ENCODE measurements around the gene OR11H7. TPM values are rescaled to one million over a fixed set of nuclear protein-coding genes. Genes with fewer than 3 reads are reported as not detected.
"Not testable (repeated sequence)": the region's sequence is repeated elsewhere in the genome, so short reads cannot be mapped to it uniquely, and the experiment has no call there.

The OR11H7 gene
- total RNA-seq = not detected

GRCh38 chr14:20228681-20229080 is at the start of gene OR11H7:
TSS of gene OR11H7 (plus strand) at chr14:20228981.
- no peak within 1 kb of the TSS for H3K27ac Mint-ChIP-seq
- peaks cover 9% of the 10 kb centered on the region for H3K9me3 Mint-ChIP-seq
- no peaks in the 10 kb centered on the region for H3K4me1 Mint-ChIP-seq (ENCODE audit: low read depth)
- intact Hi-C loops (cut with micrococcal nuclease) = no loop called here
- peaks cover 3% of the 10 kb centered on the region for H3K27me3 Mint-ChIP-seq (ENCODE audit: low read depth)
- H3K36me3 Mint-ChIP-seq (ENCODE audit: low read depth) = no peaks in the 10 kb centered on the region
- no peak for DNase-seq
- CTCF ChIA-PET = no interaction called here
- no peak within 1 kb of the TSS for H3K4me3 Mint-ChIP-seq

GRCh38 chr14:20179218-20179617 is 49.6 kb upstream of the OR11H7 start:
- no peak overlapping the region for H3K4me3 Mint-ChIP-seq
- H3K27ac Mint-ChIP-seq = no peak overlapping the region

GRCh38 chr14:20179880-20180279 is 48.9 kb upstream of the OR11H7 start:
- CTCF ChIA-PET = no interaction called here
- H3K4me3 Mint-ChIP-seq = no peak overlapping the region
- H3K36me3 Mint-ChIP-seq (ENCODE audit: low read depth) = no peaks in the 10 kb centered on the region
- DNase-seq = no peak
- intact Hi-C loops (cut with micrococcal nuclease) = no loop called here
- peaks cover 3% of the 10 kb centered on the region for H3K27me3 Mint-ChIP-seq (ENCODE audit: low read depth)
- no peaks in the 10 kb centered on the region for H3K4me1 Mint-ChIP-seq (ENCODE audit: low read depth)
- H3K9me3 Mint-ChIP-seq = no peaks in the 10 kb centered on the region
- H3K27ac Mint-ChIP-seq = no peak overlapping the region

More at GRCh38 chr14:20179218-20179617, 49.6 kb upstream of the OR11H7 start:
- CTCF ChIA-PET = no interaction called here
- intact Hi-C loops (cut with micrococcal nuclease) = no loop called here
- H3K4me1 Mint-ChIP-seq (ENCODE audit: low read depth) = no peaks in the 10 kb centered on the region
- peaks cover 3% of the 10 kb centered on the region for H3K27me3 Mint-ChIP-seq (ENCODE audit: low read depth)
- no peak for DNase-seq
- no peaks in the 10 kb centered on the region for H3K36me3 Mint-ChIP-seq (ENCODE audit: low read depth)
- no peaks in the 10 kb centered on the region for H3K9me3 Mint-ChIP-seq

DNA sequence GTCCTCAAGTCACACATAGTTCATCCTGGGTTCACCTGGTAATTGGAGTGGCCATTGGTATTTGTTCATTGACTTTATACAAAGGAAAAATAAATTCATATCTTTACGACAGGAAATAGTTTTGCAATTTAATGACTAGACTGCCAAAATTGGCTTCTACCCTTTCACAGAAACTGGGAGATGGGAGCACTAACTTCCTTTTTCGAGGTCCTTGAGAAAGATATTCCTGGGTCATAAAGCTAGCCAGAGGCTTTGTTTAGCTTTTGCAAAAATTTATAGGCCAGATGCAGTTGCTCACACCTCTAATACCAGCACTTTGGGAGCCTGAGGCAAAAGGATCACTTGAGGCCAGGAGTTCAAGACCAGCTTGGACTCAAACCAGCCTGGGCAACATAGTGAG is 48.3 kb upstream of the OR11H7 start:
- CTCF ChIA-PET = no interaction called here
- H3K36me3 Mint-ChIP-seq (ENCODE audit: low read depth) = no peaks in the 10 kb centered on the region

GRCh38 chr14:20184181-20184580 is 44.6 kb upstream of the OR11H7 start:
- intact Hi-C loops (cut with micrococcal nuclease) = no loop called here
- CTCF ChIA-PET = no interaction called here
- Mint-ChIP-seq H3K9me3 (no peaks in the 10 kb centered on the region), H3K27me3 (ENCODE audit: low read depth) (peaks cover 6% of the 10 kb centered on the region), H3K36me3 (ENCODE audit: low read depth) (no peaks in the 10 kb centered on the region), H3K27ac (no peak overlapping the region), H3K4me3 (no peak overlapping the region), H3K4me1 (ENCODE audit: low read depth) (no peaks in the 10 kb centered on the region)
- DNase-seq = no peak

More for the DNA sequence above, 48.3 kb upstream of the OR11H7 start:
- Mint-ChIP-seq H3K9me3 (no peaks in the 10 kb centered on the region), H3K4me1 (ENCODE audit: low read depth) (no peaks in the 10 kb centered on the region), H3K27me3 (ENCODE audit: low read depth) (peaks cover 3% of the 10 kb centered on the region), H3K27ac (no peak overlapping the region), H3K4me3 (no peak overlapping the region)
- no peak for DNase-seq
- intact Hi-C loops (cut with micrococcal nuclease) = no loop called here

GRCh38 chr14:20190596-20190995 is 38.2 kb upstream of the OR11H7 start, which contains the start of gene OR11G2:
TSS of gene OR11G2 (plus strand) at chr14:20190896. CDS start at chr14:20197438, 6,542 bp downstream.
- Mint-ChIP-seq H3K36me3 (ENCODE audit: low read depth) (no peaks in the 10 kb centered on the region), H3K4me3 (no peak within 1 kb of the TSS)

GRCh38 chr14:20191396-20191795 is 37.4 kb upstream of the OR11H7 start:
- no peaks in the 10 kb centered on the region for H3K4me1 Mint-ChIP-seq (ENCODE audit: low read depth)
- H3K36me3 Mint-ChIP-seq (ENCODE audit: low read depth) = no peaks in the 10 kb centered on the region
- H3K9me3 Mint-ChIP-seq = no peaks in the 10 kb centered on the region
- H3K27ac Mint-ChIP-seq = no peak overlapping the region
- no peak for DNase-seq
- intact Hi-C loops (cut with micrococcal nuclease) = no loop called here
- CTCF ChIA-PET = interaction anchor here (1.4 kb wide), 1 partner anchor 115 kb away, joined by 3 read pairs; the partner anchor contains the start of gene TTC5
- no peak overlapping the region for H3K4me3 Mint-ChIP-seq
- peaks cover 5% of the 10 kb centered on the region for H3K27me3 Mint-ChIP-seq (ENCODE audit: low read depth)

More at GRCh38 chr14:20190596-20190995, 38.2 kb upstream of the OR11H7 start, which contains the start of gene OR11G2:
- intact Hi-C loops (cut with micrococcal nuclease) = no loop called here
- CTCF ChIA-PET = interaction anchor here (1.4 kb wide), 1 partner anchor 115 kb away, joined by 3 read pairs; the partner anchor contains the start of gene TTC5
- Mint-ChIP-seq H3K9me3 (no peaks in the 10 kb centered on the region), H3K27ac (no peak within 1 kb of the TSS), H3K27me3 (ENCODE audit: low read depth) (peaks cover 5% of the 10 kb centered on the region), H3K4me1 (ENCODE audit: low read depth) (no peaks in the 10 kb centered on the region)
- no peak for DNase-seq

DNA sequence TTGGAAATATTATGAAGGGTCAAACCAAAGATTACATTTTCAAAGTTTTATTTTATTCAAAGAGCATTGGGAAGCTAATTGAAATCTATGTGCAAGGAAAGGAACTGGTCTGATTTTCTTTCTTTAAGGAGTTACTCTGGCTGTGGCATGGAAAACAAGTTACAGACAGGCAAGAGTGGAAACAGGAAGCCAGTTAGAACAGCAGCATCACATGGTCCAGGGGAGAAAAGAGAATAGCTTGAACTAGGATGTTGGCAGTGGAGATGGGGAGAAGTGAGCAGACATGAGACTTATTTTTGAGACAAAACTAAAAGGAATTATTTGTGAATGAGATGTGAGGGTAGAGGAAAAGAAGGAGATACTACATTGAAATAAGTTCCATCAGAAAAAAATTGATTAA is 34.7 kb upstream of the OR11H7 start:
- H3K4me1 Mint-ChIP-seq (ENCODE audit: low read depth) = no peaks in the 10 kb centered on the region
- CTCF ChIA-PET = no interaction called here
- H3K36me3 Mint-ChIP-seq (ENCODE audit: low read depth) = no peaks in the 10 kb centered on the region

GRCh38 chr14:20195170-20195569 is 33.6 kb upstream of the OR11H7 start:
- H3K27me3 Mint-ChIP-seq (ENCODE audit: low read depth); H3K27ac Mint-ChIP-seq; DNase-seq; H3K4me3 Mint-ChIP-seq; CTCF ChIA-PET; H3K36me3 Mint-ChIP-seq (ENCODE audit: low read depth); H3K9me3 Mint-ChIP-seq; intact Hi-C loops (cut with micrococcal nuclease); H3K4me1 Mint-ChIP-seq (ENCODE audit: low read depth): not testable (repeated sequence)

More for the DNA sequence above, 34.7 kb upstream of the OR11H7 start:
- Mint-ChIP-seq H3K27me3 (ENCODE audit: low read depth) (peaks cover 2% of the 10 kb centered on the region), H3K4me3 (no peak overlapping the region), H3K9me3 (no peaks in the 10 kb centered on the region), H3K27ac (no peak overlapping the region)
- intact Hi-C loops (cut with micrococcal nuclease) = no loop called here
- DNase-seq = no peak

GRCh38 chr14:20195911-20196310 is 32.9 kb upstream of the OR11H7 start:
- H3K4me1 Mint-ChIP-seq (ENCODE audit: low read depth) = no peaks in the 10 kb centered on the region
- CTCF ChIA-PET = no interaction called here
- no peak overlapping the region for H3K4me3 Mint-ChIP-seq
- H3K27ac Mint-ChIP-seq = no peak overlapping the region
- no peaks in the 10 kb centered on the region for H3K36me3 Mint-ChIP-seq (ENCODE audit: low read depth)
- H3K9me3 Mint-ChIP-seq = no peaks in the 10 kb centered on the region
- DNase-seq = no peak
- H3K27me3 Mint-ChIP-seq (ENCODE audit: low read depth) = peaks cover 2% of the 10 kb centered on the region
- intact Hi-C loops (cut with micrococcal nuclease) = no loop called here

DNA sequence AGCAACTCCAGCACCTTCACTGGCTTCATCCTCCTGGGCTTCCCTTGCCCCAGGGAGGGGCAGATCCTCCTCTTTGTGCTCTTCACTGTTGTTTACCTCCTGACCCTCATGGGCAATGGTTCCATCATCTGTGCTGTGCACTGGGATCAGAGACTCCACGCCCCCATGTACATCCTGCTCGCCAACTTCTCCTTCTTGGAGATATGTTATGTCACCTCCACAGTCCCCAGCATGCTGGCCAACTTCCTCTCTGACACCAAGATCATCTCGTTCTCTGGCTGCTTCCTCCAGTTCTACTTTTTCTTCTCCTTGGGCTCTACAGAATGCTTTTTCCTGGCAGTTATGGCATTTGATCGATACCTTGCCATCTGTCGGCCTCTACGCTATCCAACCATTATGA is 31.3 kb upstream of the OR11H7 start:
- CTCF ChIA-PET = no interaction called here

GRCh38 chr14:20198991-20199390 is 29.8 kb upstream of the OR11H7 start:
- no peak overlapping the region for H3K4me3 Mint-ChIP-seq
- intact Hi-C loops (cut with micrococcal nuclease) = no loop called here
- no peak overlapping the region for H3K27ac Mint-ChIP-seq
- no peak for DNase-seq
- H3K4me1 Mint-ChIP-seq (ENCODE audit: low read depth) = no peaks in the 10 kb centered on the region
- H3K36me3 Mint-ChIP-seq (ENCODE audit: low read depth) = no peaks in the 10 kb centered on the region
- peaks cover 2% of the 10 kb centered on the region for H3K27me3 Mint-ChIP-seq (ENCODE audit: low read depth)
- CTCF ChIA-PET = no interaction called here
- no peaks in the 10 kb centered on the region for H3K9me3 Mint-ChIP-seq

More for the DNA sequence above, 31.3 kb upstream of the OR11H7 start:
- no peak for DNase-seq
- intact Hi-C loops (cut with micrococcal nuclease) = no loop called here
- Mint-ChIP-seq H3K4me3 (no peak overlapping the region), H3K9me3 (no peaks in the 10 kb centered on the region), H3K27ac (no peak overlapping the region), H3K27me3 (ENCODE audit: low read depth) (peaks cover 2% of the 10 kb centered on the region), H3K36me3 (ENCODE audit: low read depth) (no peaks in the 10 kb centered on the region), H3K4me1 (ENCODE audit: low read depth) (no peaks in the 10 kb centered on the region)

GRCh38 chr14:20204721-20205120 is 24.1 kb upstream of the OR11H7 start:
- no peaks in the 10 kb centered on the region for H3K36me3 Mint-ChIP-seq (ENCODE audit: low read depth)
- H3K9me3 Mint-ChIP-seq = no peaks in the 10 kb centered on the region
- H3K4me3 Mint-ChIP-seq = no peak overlapping the region
- H3K27ac Mint-ChIP-seq = no peak overlapping the region
- DNase-seq = no peak
- intact Hi-C loops (cut with micrococcal nuclease) = no loop called here
- no peaks in the 10 kb centered on the region for H3K4me1 Mint-ChIP-seq (ENCODE audit: low read depth)
- H3K27me3 Mint-ChIP-seq (ENCODE audit: low read depth) = no peaks in the 10 kb centered on the region
- CTCF ChIA-PET = interaction anchor here (1.4 kb wide), 1 partner anchor 11 kb away, joined by 3 read pairs; no protein-coding TSS in a partner anchor

Measured in activated naive CD4-positive, alpha-beta T cell treated with anti-CD3 and anti-CD28 coated beads for 36 hours (primary cell).